Pancreas (tissue), 10 donors: ENCODE measurements around the gene CENPK. TPM values are rescaled to one million over a fixed set of nuclear protein-coding genes. Genes with fewer than 3 reads are reported as not detected.

Experiments
- ATAC-seq, 4 donors: fragments of 200-7000 bp; cut with Tn5 transposase; one replicate each; pipeline versions ENCODE4 v1.8.0 to v1.9.1; 2020; ENCODE audit warnings: mild to moderate bottlenecking in 4 of 4, moderate library complexity in 4 of 4
- DNase-seq, 6 donors: peaks; one replicate each; pipeline ENCODE4 v3.0.0-alpha.2; 2020
- FAIRE-seq: peaks from 2 replicates; lab custom pipeline; 2012; peaks lifted over from hg19 to GRCh38; lab: Jason Lieb, UNC
- H3K27ac ChIP-seq, 4 donors: fragments of 200-600 bp; sonication (generic); 1 replicate in 3 of 4; 2 replicates in 1 of 4; pipeline versions ENCODE4 v1.5.0 to v1.8.0; 2020
- H3K27me3 ChIP-seq, 4 donors: fragments of 200-600 bp; one replicate each; pipeline ENCODE4 v1.8.0; 2021
- H3K36me3 ChIP-seq, 3 donors: fragments of 200-600 bp; sonication (generic) in 1 of 3; one replicate each; pipeline versions ENCODE4 v1.5.0 to v1.8.0; 2020 to 2021
- H3K4me1 ChIP-seq, 3 donors: fragments of 200-600 bp; one replicate each; pipeline ENCODE4 v1.8.0; 2021
- H3K4me3 ChIP-seq, 4 donors: fragments of 200-600 bp; sonication (generic) in 2 of 4; one replicate each; pipeline versions ENCODE4 v1.5.0 to v1.8.0; 2020 to 2021
- H3K9me3 ChIP-seq, 4 donors: fragments of 200-600 bp; one replicate each; pipeline ENCODE4 v1.8.0; 2021
- WGBS, 2 donors: extraction: QIAGEN DNeasy Blood & Tissue Kit; methylation state at CpG; one replicate each; pipeline ENCODE4 v1.1.7; 2013; 5-methylcytosine and 5-hydroxymethylcytosine counted together
- intact Hi-C, 3 donors: fragments of 100-400 bp; cut with DNase I; formaldehyde crosslinking; loops; one replicate each; pipeline versions ENCODE4 v1.11.1 to v1.14.2; 2022
- polyA plus RNA-seq, 2 donors: library from polyadenylated mRNA; stranded (reverse); fragments of 200-250 nt; gene quantifications; one replicate each; pipeline ENCODE4 v1.2.3, GENCODE V29; 2013
- total RNA-seq, 6 donors: library from RNA; stranded (reverse); fragmentation: NEBNext Ultra II Directional in 4 of 6; extraction: Animal tissue kit (Norgen Biotek cat#: 25700) in 4 of 6; gene quantifications; one replicate each; pipeline versions ENCODE4 v1.2.1 to v1.2.4, GENCODE V29; 2021 to 2023
- TF ChIP-seq, protein P1 (sequence below), 4 donors: fragments of 200-600 bp; sonication (generic) in 3 of 4; IDR thresholded peaks; one replicate each; pipeline versions ENCODE4 v1.5.0 to v1.8.0; 2021; ENCODE audit warnings: antibody characterized with exemption in 4 of 4
- donor health status: healthy with polysubstance abuse.
- donor health status: DM: no; HTN: no; CAD: no; lungs with moderate emphysema.
- donor health status: DM: no; HTN: no; CAD: no.
- donor health status: control.
- donor health status: control.
- donor health status: Bipolar disorder and iron deficiency.
- donor health status: DM: yes; HTN: yes; CAD: no.
- donor health status: DM: no; HTN: no; CAD: no.
- donor health status: DM: no; HTN: no; CAD: no.
- donor health status: DM: yes; HTN: yes; CAD: no.

Gene CENPK
- total and polyA plus RNA-seq, 8 donors, result 0.28 to 1.3 (median 0.61) TPM

DNA sequence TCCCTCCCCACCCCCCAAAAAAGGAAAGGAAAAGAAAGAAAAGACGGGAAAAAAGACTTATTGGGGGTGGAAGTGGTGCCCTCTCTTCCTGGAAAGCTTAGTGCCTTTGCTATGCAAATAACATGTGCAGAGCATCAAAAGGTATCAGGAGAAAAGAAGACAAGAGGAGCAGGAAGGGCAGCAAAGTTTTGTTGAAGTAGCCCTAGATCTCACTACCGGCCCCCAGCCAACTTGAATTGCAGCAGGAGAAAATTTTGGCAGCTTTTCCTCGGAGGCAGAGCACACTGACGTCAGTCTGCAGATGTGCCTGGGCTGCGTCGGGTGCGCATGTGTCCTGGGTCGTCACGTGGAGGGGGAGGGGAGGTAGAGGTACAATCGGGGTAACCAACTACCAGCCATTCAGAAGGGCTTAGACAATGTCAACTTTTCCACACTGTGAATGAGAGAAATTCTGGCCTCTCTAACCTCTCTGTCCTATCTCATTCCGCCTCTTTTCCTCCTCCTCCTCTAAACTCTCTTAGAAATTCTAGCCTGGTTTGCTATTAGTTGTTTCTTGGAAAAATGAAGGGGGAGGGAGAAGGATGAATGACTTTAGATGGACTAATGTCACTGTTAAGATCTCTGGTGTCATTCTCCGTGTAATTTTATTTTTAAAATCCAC lies 81.2 kb downstream of the CENPK start, which contains the start of gene ADAMTS6:
Gene ADAMTS6 (minus strand): TSS at position 286 of the 661 bp plus-strand sequence. CDS start 8,247 bp downstream, outside the sequence.
- FAIRE-seq, result peak; percentile 20
- Histone ChIP-seq H3K9me3 (no peaks in the 10 kb centered on the region), H3K36me3 (no peaks in the 10 kb centered on the region), H3K4me1 (peaks cover 4 to 14% (median 13%) of the 10 kb centered on the region in 3 donors), H3K27me3 (no peaks in the 10 kb centered on the region), H3K4me3 (peak within 1 kb of the TSS; percentile 30 to 44 (median 36)), H3K27ac (peak within 1 kb of the TSS; percentile 14 to 87 (median 64))
- WGBS, 2 donors, result 0% methylated on average over 12 of the region's 12 CpGs
- intact Hi-C loops, result loop anchor here in 1 of 3 donors (5.0 to 10.0 kb wide), 2 partner anchors 379 to 667 kb away; no protein-coding TSS in a partner anchor
- ATAC-seq, result peak; percentile 76 to 90 (median 89)
- TF ChIP-seq, protein P1, sequence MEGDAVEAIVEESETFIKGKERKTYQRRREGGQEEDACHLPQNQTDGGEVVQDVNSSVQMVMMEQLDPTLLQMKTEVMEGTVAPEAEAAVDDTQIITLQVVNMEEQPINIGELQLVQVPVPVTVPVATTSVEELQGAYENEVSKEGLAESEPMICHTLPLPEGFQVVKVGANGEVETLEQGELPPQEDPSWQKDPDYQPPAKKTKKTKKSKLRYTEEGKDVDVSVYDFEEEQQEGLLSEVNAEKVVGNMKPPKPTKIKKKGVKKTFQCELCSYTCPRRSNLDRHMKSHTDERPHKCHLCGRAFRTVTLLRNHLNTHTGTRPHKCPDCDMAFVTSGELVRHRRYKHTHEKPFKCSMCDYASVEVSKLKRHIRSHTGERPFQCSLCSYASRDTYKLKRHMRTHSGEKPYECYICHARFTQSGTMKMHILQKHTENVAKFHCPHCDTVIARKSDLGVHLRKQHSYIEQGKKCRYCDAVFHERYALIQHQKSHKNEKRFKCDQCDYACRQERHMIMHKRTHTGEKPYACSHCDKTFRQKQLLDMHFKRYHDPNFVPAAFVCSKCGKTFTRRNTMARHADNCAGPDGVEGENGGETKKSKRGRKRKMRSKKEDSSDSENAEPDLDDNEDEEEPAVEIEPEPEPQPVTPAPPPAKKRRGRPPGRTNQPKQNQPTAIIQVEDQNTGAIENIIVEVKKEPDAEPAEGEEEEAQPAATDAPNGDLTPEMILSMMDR (IDR thresholded peaks at IDR 0.05), result no peak
- DNase-seq, result peak; percentile 78 to 86 (median 80)

DNA sequence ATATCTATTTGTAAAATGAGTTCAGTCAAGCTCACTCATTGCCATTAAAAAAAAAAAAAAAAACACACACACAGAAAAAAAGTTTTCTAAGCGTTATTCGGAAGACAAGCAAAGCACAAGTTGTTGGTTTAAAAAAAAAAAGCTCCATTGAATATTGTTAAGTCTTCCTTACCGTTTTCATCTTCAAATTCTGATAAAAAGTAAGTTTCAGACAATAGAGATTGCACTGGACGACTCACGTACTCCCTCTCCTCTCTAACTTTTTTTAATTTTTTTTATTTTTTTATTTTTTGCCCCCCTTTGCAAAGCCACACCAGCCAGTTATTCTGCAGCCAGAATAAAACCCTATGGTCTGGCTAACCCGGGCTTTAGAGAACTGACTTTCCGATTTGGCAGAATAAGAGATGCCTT lies 81.8 kb downstream of the CENPK start:
- H3K27me3 ChIP-seq, result no peaks in the 10 kb centered on the region
- DNase-seq, result no peak
- TF ChIP-seq, protein P1 (IDR thresholded peaks at IDR 0.05), result no peak
- WGBS, 2 donors, result 0 to 1% methylated on average over 7 of the region's 7 CpGs
- no peaks in the 10 kb centered on the region for H3K36me3 ChIP-seq
- peak overlapping the region; percentile 30 to 44 (median 36) for H3K4me3 ChIP-seq
- no peaks in the 10 kb centered on the region for H3K9me3 ChIP-seq
- intact Hi-C loops, result loop anchor here in 1 of 3 donors (5.0 to 10.0 kb wide), 2 partner anchors 379 to 666 kb away; no protein-coding TSS in a partner anchor
- no peak for FAIRE-seq
- H3K27ac ChIP-seq, result peak overlapping the region in 2 of 4 donors; percentile 81 to 87
- peaks cover 4 to 14% (median 13%) of the 10 kb centered on the region in 3 donors for H3K4me1 ChIP-seq
- ATAC-seq, result no peak

DNA sequence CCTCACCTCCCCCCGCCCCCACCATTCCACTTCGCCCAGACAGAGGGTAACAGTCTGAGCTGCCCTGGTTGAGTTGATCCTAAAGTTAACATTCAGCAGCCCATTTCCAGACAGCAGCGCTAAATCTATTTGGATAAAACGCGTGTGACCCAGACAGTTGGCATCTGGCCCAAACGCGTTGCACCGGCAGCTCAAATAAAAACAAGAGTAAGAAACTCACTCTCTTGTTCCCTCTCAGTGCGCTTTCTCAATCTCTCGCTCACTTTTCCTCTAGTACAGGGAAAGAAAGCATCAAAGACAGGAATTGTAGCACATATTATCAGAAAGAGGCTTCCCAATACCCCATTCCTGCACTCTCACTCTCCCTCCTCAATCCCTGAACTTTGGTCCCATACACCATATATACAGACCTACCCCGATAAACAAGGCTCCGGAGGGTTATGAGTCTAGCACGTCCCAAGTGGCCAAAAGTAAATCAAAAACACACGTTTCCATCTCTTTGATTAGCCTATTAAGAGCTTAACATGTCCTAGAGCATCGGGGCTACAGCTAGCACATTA lies 82.6 kb downstream of the CENPK start:
- DNase-seq (peak; percentile 24 to 78 (median 64)), FAIRE-seq (no peak), ATAC-seq (peak in 3 of 4 donors; percentile 9 to 22 (median 17))
- intact Hi-C loops, result loop anchor here in 1 of 3 donors (5.0 to 10.0 kb wide), 2 partner anchors 378 to 666 kb away; no protein-coding TSS in a partner anchor
- WGBS, 2 donors, result 0 to 1% methylated on average over 15 of the region's 15 CpGs
- H3K9me3 ChIP-seq, result no peaks in the 10 kb centered on the region
- H3K27me3 ChIP-seq, result no peaks in the 10 kb centered on the region
- peak overlapping the region in 1 of 4 donors; percentile 19 for H3K27ac ChIP-seq
- H3K36me3 ChIP-seq, result no peaks in the 10 kb centered on the region
- H3K4me3 ChIP-seq, result peak overlapping the region; percentile 1 to 44 (median 12)
- peaks cover 4 to 14% (median 13%) of the 10 kb centered on the region in 3 donors for H3K4me1 ChIP-seq
- TF ChIP-seq, protein P1 (IDR thresholded peaks at IDR 0.05), result no peak

DNA sequence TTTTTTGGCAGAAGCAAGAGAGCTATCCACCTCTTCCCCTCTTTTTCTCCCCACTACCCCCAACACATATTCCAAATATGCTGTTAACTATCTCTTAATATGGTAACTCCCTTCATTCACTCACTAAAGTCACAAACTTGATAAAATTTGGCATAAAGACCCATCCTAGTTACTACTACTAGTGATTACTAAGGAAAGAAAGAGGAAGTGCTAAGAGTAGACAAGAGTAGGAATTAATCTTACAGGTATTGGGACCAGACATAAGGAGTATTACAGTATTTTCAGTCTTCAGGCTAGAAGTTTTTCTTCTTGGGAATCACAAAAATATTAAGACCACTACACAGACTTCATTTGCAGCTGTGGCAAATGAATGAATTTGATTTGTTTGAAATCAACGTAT lies 83.4 kb downstream of the CENPK start:
- FAIRE-seq (no peak), DNase-seq (no peak), ATAC-seq (no peak)
- no peak overlapping the region for H3K4me3 ChIP-seq
- intact Hi-C loops, result no loop called here
- no peaks in the 10 kb centered on the region for H3K27me3 ChIP-seq
- 43 to 45% methylated on average over 1 of the region's 1 CpG for WGBS, 2 donors
- no peaks in the 10 kb centered on the region for H3K36me3 ChIP-seq
- peaks cover 4 to 14% (median 13%) of the 10 kb centered on the region in 3 donors for H3K4me1 ChIP-seq
- H3K9me3 ChIP-seq, result no peaks in the 10 kb centered on the region
- TF ChIP-seq, protein P1 (IDR thresholded peaks at IDR 0.05), result no peak
- H3K27ac ChIP-seq, result no peak overlapping the region
